Neural crest cell (in vitro differentiated cells): Measurements from ENCODE around the gene THOC7. TPM values are rescaled to one million over a fixed set of nuclear protein-coding genes. Genes with fewer than 3 reads are reported as not detected.
A peak's percentile ranks its signal among the peaks of the same experiment; 100 is the strongest.

Experiments
- DNase-seq: peaks from one replicate; pipeline ENCODE4 v3.0.0; 2021; ENCODE audit warnings: low read depth, mixed read lengths, low spot score
- H3K27ac Mint-ChIP-seq: one replicate; pipeline ENCODE4 v1.8.0; 2021; ENCODE audit warnings: mild to moderate bottlenecking, mixed read lengths; ENCODE audit not compliant: unreplicated experiment
- H3K27me3 Mint-ChIP-seq: 2 replicates; pipeline ENCODE4 v1.8.0; 2021; ENCODE audit warnings: low read depth, mild to moderate bottlenecking, mixed read lengths
- H3K36me3 Mint-ChIP-seq: 2 replicates; pipeline ENCODE4 v1.8.0; 2021; ENCODE audit warnings: low read depth, mild to moderate bottlenecking, mixed read lengths
- H3K4me1 Mint-ChIP-seq: 2 replicates; pipeline ENCODE4 v1.8.0; 2021; ENCODE audit warnings: mixed read lengths
- H3K4me3 Mint-ChIP-seq: one replicate; pipeline ENCODE4 v1.8.0; 2021; ENCODE audit warnings: mild to moderate bottlenecking, mixed read lengths
- H3K9me3 Mint-ChIP-seq: 2 replicates; pipeline ENCODE4 v1.8.0; 2021; ENCODE audit warnings: mixed read lengths
- total RNA-seq: library from RNA; stranded (reverse); gene quantifications from 2 replicates; pipeline ENCODE4 v1.2.1, GENCODE V29; 2021
- TF ChIP-seq, protein P1 (sequence below): fragments of 200-600 bp; sonication (generic); conservative IDR thresholded peaks from 2 replicates; pipeline ENCODE4 v1.5.0; 2021; ENCODE audit warnings: antibody characterized with exemption, mild to moderate bottlenecking

The THOC7 gene
- total RNA-seq, 1 donor from 2014 or later, result 59.2 TPM

DNA sequence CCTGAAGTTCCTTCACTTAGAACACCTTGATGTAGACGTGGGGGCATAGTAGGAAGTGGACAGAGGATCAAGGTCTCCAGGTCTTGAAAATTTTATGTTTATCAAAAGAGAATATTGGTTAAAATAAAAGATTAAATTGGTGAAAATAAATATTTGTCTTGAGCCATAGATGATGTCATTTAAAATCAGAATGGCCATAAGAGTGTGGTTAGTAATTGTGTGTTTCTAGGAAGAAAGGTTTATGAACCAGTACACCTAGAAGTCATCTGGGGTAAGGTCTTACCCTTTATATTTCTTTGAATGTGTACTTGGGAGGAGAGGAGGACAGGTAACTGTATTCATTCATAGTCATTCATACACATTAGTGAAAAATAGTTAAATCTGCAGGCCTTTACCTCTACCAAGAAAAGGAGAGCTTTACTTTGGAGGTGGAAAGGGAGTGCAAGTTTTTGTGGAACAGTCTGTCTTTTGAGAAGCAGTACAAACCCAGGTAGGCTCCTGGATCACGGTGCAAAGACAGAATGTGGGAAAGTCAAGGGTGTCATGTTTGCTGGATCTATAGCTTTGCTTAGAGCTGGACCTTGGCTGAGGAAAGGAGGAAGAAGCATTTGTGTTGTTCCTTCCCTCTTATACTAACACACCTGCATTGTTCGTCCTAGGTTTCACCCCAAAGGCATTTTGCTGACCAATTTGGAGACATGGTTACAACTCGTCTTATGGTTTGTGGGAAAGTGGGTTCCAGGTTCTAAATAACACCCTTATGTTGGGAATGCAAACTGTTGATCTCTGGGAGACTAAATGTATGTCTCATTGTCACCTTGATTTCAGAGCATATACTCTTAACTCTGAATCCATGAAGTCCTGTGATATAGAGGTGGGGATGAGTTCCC, 42.4 kb upstream of the THOC7 start:
- H3K9me3 Mint-ChIP-seq, result no peaks in the 10 kb centered on the region
- no peak overlapping the region for H3K27ac Mint-ChIP-seq
- H3K4me3 Mint-ChIP-seq, result peak overlapping the region; percentile 36
- H3K36me3 Mint-ChIP-seq, result peaks cover 8% of the 10 kb centered on the region
- TF ChIP-seq, protein P1, sequence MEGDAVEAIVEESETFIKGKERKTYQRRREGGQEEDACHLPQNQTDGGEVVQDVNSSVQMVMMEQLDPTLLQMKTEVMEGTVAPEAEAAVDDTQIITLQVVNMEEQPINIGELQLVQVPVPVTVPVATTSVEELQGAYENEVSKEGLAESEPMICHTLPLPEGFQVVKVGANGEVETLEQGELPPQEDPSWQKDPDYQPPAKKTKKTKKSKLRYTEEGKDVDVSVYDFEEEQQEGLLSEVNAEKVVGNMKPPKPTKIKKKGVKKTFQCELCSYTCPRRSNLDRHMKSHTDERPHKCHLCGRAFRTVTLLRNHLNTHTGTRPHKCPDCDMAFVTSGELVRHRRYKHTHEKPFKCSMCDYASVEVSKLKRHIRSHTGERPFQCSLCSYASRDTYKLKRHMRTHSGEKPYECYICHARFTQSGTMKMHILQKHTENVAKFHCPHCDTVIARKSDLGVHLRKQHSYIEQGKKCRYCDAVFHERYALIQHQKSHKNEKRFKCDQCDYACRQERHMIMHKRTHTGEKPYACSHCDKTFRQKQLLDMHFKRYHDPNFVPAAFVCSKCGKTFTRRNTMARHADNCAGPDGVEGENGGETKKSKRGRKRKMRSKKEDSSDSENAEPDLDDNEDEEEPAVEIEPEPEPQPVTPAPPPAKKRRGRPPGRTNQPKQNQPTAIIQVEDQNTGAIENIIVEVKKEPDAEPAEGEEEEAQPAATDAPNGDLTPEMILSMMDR, result no peak
- H3K27me3 Mint-ChIP-seq, result peaks cover 2% of the 10 kb centered on the region
- peaks cover 2% of the 10 kb centered on the region for H3K4me1 Mint-ChIP-seq
- DNase-seq, result no peak

DNA sequence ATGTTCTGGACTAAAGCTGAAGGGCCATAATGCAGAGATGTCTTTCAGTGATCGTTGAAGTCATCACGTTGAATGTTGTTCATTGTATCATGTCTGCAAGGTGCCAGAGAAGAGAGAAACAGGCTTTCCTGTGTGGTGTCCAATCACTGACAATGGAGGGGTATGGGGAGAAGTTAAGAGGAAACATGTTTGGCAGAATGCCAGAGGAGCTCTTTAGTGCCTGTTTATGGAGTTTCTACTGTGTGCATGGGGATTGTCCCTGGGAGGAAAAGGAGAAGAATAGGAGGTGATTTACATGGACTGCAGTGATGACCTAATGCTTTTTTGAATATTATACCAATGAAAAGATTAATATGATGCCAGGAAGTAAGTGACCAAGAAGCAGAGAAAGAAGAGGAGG, 36.9 kb upstream of the THOC7 start:
- no peak overlapping the region for H3K27ac Mint-ChIP-seq
- no peak overlapping the region for H3K4me3 Mint-ChIP-seq

DNA sequence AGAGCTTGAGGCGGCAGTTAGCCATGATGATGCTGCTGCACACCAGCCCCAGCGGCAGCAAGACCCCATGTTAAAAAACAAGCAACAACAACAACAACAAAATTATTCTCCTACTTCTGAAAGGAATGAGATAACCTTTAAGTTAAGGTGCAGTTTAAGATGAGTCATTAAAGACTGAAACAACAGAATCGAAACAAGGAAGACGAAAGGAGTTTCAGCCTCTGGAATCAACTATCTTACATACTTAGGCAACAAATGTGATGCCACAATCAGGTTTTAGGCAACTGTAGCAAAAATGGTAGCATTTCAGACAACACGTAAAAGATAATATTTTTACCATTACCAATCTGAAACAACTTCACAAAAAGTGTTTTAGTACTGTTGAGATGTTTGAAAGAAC, 36.4 kb upstream of the THOC7 start:
- Mint-ChIP-seq H3K27ac (no peak overlapping the region), H3K4me3 (no peak overlapping the region), H3K27me3 (no peaks in the 10 kb centered on the region), H3K4me1 (peaks cover 5% of the 10 kb centered on the region), H3K9me3 (no peaks in the 10 kb centered on the region), H3K36me3 (peaks cover 15% of the 10 kb centered on the region)
- TF ChIP-seq, protein P1, result no peak
- no peak for DNase-seq

More for the DNA sequence above, 36.9 kb upstream of the THOC7 start:
- H3K9me3 Mint-ChIP-seq, result no peaks in the 10 kb centered on the region
- H3K4me1 Mint-ChIP-seq, result peaks cover 4% of the 10 kb centered on the region
- TF ChIP-seq, protein P1, result no peak
- H3K36me3 Mint-ChIP-seq, result peaks cover 15% of the 10 kb centered on the region
- H3K27me3 Mint-ChIP-seq, result no peaks in the 10 kb centered on the region
- DNase-seq, result no peak

DNA sequence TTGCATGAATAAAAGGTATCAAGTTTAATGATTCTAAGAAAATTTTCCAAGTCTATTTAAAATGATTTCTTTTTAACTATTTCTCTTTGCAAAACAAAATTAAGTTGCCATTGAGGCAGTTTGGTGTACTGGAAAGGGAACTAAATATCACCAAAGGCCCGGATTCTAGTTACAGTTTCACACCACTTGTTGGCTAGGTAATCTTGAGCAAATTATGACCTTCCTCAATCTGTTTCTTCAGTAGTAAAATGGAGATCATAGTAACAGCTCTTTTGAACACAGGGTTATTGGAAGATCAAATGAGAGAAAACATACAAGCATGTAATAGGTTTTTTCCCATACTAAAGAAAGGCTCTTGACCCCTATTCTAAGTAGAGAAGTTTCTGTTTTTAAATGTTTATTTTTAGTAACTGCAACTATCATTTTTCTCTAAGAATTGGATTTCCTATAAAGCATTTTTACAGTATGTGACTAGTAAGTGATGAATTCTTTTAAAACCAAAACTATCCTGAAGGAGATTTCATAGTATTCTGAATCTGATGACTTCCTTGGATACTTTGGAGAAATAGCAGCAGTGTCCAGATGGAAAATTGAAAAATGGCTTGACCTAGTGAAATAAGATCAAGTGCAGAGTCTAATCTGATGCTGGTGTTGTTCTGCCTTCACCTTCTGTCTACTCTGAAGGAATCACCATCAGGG, 32.9 kb upstream of the THOC7 start:
- H3K27ac Mint-ChIP-seq, result no peak overlapping the region
- no peaks in the 10 kb centered on the region for H3K27me3 Mint-ChIP-seq
- H3K36me3 Mint-ChIP-seq, result peaks cover 10% of the 10 kb centered on the region
- peaks cover 5% of the 10 kb centered on the region for H3K4me1 Mint-ChIP-seq
- no peaks in the 10 kb centered on the region for H3K9me3 Mint-ChIP-seq
- H3K4me3 Mint-ChIP-seq, result no peak overlapping the region
- TF ChIP-seq, protein P1, result no peak
- no peak for DNase-seq

DNA sequence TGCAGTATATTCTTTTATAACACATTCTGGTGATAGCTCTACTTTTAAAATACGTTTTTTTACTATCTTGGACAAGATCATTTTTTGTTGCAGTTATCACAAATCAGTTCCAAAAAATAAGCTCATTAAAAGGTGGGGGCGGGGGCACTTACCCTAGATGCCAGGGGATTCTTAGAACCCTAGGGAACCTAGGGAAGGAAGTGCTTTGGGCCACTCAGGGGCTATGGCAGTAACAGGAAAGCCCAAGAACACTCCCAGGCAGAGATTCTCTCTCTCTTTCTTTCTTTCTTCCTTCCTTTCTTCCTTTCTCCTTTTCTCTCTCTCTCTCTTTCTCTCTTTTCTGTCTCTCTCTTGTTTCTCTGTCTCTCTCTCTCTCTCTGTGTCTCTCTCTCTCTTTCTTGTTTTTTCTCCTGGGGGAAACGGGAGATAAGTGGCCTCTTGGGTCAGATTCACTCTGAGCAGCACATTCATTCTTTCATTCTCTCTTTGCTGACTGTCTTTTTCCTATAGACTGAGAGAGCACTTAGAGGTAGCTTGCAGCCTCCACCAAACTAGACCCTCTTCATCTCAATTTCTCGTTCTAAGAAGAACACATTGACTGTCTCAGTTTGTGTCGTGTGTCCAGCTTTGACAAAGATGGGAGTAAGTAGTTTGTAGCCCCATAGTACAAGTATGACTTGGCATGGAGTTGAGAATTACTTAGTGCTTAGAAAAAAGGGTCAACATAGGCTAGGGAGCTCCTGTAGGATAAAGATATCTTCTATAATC, 32.0 kb upstream of the THOC7 start:
- peaks cover 5% of the 10 kb centered on the region for H3K4me1 Mint-ChIP-seq
- H3K27me3 Mint-ChIP-seq, result no peaks in the 10 kb centered on the region
- TF ChIP-seq, protein P1, result no peak
- H3K36me3 Mint-ChIP-seq, result peaks cover 6% of the 10 kb centered on the region
- H3K9me3 Mint-ChIP-seq, result no peaks in the 10 kb centered on the region
- no peak overlapping the region for H3K27ac Mint-ChIP-seq
- DNase-seq, result no peak
- H3K4me3 Mint-ChIP-seq, result no peak overlapping the region
